A549 treated with GW870086 at 1 μM for 4 hours (cell line): ENCODE data around the gene PRAMEF13. TPM values are rescaled to one million over a fixed set of nuclear protein-coding genes. Genes with fewer than 3 reads are reported as not detected.

ENCODE experiments used
- total RNA-seq: library from RNA; stranded (reverse); fragments of 200-300 nt; extraction: Qiagen RNA extraction; gene quantifications from 5 replicates; pipeline ENCODE4 v1.2.3, GENCODE V29; 2022; ENCODE audit warnings: low read depth

The PRAMEF13 gene, protein sequence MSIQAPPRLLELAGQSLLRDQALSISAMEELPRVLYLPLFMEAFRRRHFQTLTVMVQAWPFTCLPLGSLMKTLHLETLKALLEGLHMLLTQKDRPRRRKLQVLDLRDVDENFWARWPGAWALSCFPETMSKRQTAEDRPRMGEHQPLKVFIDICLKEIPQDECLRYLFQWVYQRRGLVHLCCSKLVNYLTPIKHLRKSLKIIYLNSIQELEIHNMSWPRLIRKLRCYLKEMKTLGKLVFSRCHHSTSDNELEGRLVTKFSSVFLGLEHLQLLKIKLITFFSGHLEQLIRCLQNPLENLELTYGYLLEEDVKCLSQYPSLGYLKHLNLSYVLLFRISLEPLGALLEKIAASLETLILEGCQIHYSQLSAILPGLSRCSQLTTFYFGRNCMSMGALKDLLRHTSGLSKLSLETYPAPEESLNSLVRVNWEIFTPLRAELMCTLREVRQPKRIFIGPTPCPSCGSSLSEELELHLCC
- total RNA-seq = not detected in 5 replicates

DNA sequence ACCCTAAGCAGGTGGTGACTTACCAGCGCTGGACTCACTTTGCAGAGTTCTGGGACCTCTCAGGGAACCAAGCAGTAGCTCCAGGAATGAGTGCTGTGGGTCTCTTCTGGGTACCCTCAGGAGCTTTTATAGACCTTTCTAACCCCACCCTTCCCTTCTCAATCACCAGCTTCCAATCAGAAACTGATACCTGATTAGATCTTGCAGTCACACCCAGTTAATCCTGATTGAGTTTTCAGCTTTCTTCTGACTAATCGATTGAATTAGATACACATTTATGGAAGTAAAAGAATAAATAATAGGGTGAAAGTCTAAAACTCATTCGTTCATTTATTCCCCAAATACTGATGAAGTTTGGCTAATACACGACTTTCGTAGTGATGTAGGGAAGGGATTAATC is at the start of gene PRAMEF13:
TSS of gene PRAMEF13 (minus strand) at position 101 of the 400 bp plus-strand sequence. CDS start 1,820 bp downstream, outside the sequence.

DNA sequence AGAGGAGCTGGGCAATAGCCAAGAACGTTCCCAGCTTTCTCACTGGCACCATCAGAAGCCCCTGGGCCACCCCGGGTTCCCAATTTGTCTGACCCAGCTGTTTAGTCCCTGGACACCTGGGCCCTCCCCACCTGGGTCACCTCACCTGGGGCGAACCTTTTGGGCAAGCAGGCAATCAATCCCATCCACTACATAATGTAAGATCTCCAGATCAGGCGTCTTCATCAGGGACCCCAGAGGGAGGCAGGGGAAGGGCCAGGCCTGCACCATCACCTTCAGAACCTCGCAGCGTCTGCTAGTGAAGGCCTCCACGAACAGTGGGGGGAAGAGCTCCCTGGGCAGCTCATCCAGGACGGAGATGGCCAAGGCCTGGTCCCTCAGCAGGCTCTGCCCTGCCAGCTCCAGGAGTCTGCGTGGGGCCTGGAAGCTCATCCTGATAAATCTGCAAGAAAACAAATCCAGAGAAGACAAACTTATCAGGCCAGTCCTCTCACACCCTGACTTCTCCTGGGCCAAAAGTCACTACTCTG is 24.5 kb upstream of the PRAMEF13 start, which contains the start of gene PRAMEF18:
TSS of gene PRAMEF18 (minus strand) at position 480 of the 530 bp plus-strand sequence. CDS start at position 432, 48 bp downstream.

GRCh38 chr1:13171548-13171947 is 29.7 kb downstream of the PRAMEF13 start, which contains the start of gene PRAMEF9:
TSS of gene PRAMEF9 (plus strand) at chr1:13171848. CDS start at chr1:13175281, 3,433 bp downstream.

DNA sequence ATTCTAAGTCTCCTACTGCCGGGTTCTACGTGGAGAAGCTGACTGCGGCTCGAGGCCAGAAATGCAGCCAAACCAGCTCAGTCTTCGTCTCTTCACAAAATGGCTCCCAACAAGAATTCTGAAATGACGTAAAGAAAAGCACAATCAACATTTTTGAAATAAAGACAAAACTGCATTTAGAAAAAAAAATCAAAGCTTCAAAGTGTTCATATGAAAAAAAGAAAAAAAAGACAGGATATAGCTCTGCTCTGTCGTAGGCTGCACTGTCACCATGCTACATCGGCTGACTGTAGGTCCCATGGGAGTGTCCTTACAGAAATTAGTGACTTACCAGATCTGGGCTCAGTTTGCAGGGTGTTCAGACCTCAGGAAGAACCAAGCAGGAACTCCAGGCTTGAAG is 35.7 kb downstream of the PRAMEF13 start, which contains the start of gene HNRNPCL4:
TSS of gene HNRNPCL4 (minus strand) at position 101 of the 400 bp plus-strand sequence. CDS start 164 bp downstream, outside the sequence.

GRCh38 chr1:13155909-13156308 is 45.3 kb downstream of the PRAMEF13 start, which contains the start of gene PRAMEF26:
TSS of gene PRAMEF26 (minus strand) at chr1:13156009. CDS start at chr1:13153095, 2,914 bp downstream.

Other genes starting within 250 kb of the PRAMEF13 start
- not detected in 5 replicates for gene PRAMEF27, start 144.8 kb downstream of the PRAMEF13 start, total RNA-seq
- not detected in 5 replicates for gene HNRNPCL3, start 140.6 kb downstream of the PRAMEF13 start, total RNA-seq
- gene PRAMEF25, start 130.6 kb downstream of the PRAMEF13 start, total RNA-seq = not detected in 5 replicates
- not detected in 5 replicates for gene HNRNPCL2, start 84.6 kb downstream of the PRAMEF13 start, total RNA-seq
- gene PRAMEF26, start 45.4 kb downstream of the PRAMEF13 start, total RNA-seq = not detected in 5 replicates
- not detected in 5 replicates for gene HNRNPCL4, start 35.8 kb downstream of the PRAMEF13 start, total RNA-seq
- gene PRAMEF9, start 29.6 kb downstream of the PRAMEF13 start, total RNA-seq = not detected in 5 replicates
- not detected in 5 replicates for gene PRAMEF18, start 24.7 kb upstream of the PRAMEF13 start, total RNA-seq
- gene PRAMEF5, start 52.8 kb upstream of the PRAMEF13 start, total RNA-seq = not detected in 5 replicates
- gene PRAMEF8, start 83.7 kb upstream of the PRAMEF13 start, total RNA-seq = 0.07 TPM in 1 of 5 replicates, not detected in the others
- not detected in 5 replicates for gene PRAMEF33, start 102.1 kb upstream of the PRAMEF13 start, total RNA-seq
- gene PRAMEF15, start 114.2 kb upstream of the PRAMEF13 start, total RNA-seq = not detected in 5 replicates
- gene PRAMEF14, start 145.7 kb upstream of the PRAMEF13 start, total RNA-seq = not detected in 5 replicates
- not detected in 5 replicates for gene PRAMEF19, start 170.5 kb upstream of the PRAMEF13 start, total RNA-seq
- gene PRAMEF17, start 188.2 kb upstream of the PRAMEF13 start, total RNA-seq = not detected in 5 replicates
- gene PRAMEF20, start 209.0 kb upstream of the PRAMEF13 start, total RNA-seq = not detected in 5 replicates